ENCODE results near the gene TMEM42. TPM values are rescaled to one million over a fixed set of nuclear protein-coding genes. Genes with fewer than 3 reads are reported as not detected.
"Not testable (repeated sequence)": the region's sequence is repeated elsewhere in the genome, so short reads cannot be mapped to it uniquely, and the experiment has no call there.

The TMEM42 gene
- total RNA-seq, 4 donors from 2014 or later, result 4.3 to 9.2 (median 7.0) TPM

DNA sequence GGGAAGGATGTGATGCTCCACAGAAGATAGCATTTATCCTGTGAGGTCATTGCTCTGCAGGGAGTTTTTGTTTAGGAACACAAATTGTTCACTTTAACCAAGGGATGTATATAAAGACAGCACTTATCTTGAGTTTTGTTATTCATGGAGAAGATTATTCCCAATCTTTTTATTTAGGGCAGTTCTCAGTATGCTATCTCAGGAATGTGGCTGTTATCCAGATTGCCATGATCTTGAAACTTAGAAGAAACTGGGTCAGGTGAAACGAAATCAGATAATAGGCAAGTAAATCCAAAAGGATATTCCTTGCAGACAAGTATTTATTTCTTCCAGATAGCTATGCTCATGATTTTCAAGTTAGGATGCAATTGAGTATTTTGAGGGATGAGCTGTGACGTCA, 19.3 kb upstream of the TMEM42 start:
- TF ChIP-seq, protein P1, sequence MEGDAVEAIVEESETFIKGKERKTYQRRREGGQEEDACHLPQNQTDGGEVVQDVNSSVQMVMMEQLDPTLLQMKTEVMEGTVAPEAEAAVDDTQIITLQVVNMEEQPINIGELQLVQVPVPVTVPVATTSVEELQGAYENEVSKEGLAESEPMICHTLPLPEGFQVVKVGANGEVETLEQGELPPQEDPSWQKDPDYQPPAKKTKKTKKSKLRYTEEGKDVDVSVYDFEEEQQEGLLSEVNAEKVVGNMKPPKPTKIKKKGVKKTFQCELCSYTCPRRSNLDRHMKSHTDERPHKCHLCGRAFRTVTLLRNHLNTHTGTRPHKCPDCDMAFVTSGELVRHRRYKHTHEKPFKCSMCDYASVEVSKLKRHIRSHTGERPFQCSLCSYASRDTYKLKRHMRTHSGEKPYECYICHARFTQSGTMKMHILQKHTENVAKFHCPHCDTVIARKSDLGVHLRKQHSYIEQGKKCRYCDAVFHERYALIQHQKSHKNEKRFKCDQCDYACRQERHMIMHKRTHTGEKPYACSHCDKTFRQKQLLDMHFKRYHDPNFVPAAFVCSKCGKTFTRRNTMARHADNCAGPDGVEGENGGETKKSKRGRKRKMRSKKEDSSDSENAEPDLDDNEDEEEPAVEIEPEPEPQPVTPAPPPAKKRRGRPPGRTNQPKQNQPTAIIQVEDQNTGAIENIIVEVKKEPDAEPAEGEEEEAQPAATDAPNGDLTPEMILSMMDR (IDR thresholded peaks at IDR 0.05), result no peak
- no peak for TF ChIP-seq POLR2A (IDR thresholded peaks at IDR 0.05)
- WGBS, 2 donors, result 84 to 88% methylated on average over 2 of the region's 2 CpGs
- intact Hi-C loops (cut with DNase I), result no loop called here
- Histone ChIP-seq H3K36me3 (peaks cover 0 to 15% (median 0%) of the 10 kb centered on the region in 3 donors), H3K9me3 (no peaks in the 10 kb centered on the region), H3K4me3 (no peak overlapping the region), H3K27ac (no peak overlapping the region), H3K27me3 (no peaks in the 10 kb centered on the region), H3K4me1 (peaks cover 0 to 26% (median 8%) of the 10 kb centered on the region in 3 donors)
- DNase-seq, result no peak

DNA sequence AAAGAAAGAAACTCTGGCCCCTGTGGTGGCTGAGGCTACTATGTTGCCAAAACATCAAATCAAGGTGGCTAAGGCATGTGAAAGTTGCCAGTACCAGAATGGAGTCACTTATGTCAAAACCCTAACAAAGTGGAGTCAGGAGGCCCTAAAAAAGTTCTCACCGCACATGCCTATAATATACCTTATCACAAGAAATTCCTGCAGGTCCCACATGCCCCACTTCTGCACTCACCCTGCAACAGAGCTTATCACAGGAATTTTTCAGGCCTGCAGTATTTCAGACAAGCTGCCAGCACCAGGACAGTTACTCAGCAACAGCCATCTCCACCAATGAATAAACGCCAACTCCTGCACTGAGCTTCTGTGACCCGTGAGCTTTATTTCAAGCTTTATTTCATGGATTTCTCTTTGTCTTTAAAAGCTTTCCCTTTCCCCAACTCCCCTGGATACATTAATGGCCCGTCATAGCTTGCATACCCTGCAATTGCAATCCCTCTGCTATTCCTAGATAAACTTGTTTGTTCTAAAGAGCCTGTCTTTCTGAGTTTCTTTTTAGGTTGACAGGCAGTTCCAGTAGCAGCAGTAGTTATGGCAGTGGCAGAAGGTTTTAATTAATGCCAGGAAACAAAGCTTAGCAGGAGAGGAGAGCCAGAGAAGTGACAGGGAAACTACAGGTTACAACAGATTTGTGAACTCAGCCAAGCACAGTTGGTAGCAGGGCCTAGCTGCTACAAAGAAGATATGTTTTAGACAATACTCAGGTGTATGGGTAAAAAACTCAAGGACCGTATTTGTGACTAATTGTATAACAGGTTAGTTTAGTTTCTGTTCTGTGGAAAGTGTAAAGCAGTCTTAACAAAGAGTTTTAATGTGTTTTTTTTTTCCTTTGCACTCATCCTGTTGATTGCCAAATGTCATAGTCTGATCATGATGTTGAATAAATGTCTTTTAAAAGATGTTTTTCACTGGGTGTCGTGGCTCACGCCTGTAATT, 15.9 kb upstream of the TMEM42 start:
- Histone ChIP-seq H3K27me3 (no peaks in the 10 kb centered on the region), H3K36me3 (peaks cover 0 to 4% (median 0%) of the 10 kb centered on the region in 3 donors), H3K9me3 (no peaks in the 10 kb centered on the region), H3K27ac (peak overlapping the region; percentile 34 to 78 (median 72)), H3K4me1 (peaks cover 0 to 26% (median 8%) of the 10 kb centered on the region in 3 donors), H3K4me3 (no peak overlapping the region)
- intact Hi-C loops (cut with DNase I), result no loop called here
- TF ChIP-seq, protein P1 (IDR thresholded peaks at IDR 0.05), result no peak
- TF ChIP-seq POLR2A (IDR thresholded peaks at IDR 0.05), result no peak
- DNase-seq, result no peak
- WGBS, 2 donors, result 40 to 54% methylated on average over 7 of the region's 7 CpGs

DNA sequence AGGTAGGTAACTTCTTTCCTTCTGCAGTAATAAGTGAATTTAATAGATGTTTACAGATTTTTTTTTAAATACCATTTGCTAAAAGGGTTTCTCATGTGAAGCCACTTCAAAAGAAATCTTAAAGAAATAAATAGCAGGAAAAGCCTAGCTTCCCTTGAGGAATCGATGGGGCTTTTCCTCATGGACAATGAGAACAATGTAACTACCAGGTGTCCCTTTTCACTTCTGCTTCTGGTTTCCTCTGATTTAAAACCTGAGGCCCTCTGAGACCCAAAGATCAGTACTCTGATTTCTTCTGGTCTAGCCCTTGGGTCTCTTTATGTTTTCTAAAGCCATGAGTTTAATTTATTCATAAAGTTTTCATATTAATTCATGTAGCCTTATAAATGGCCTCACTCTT, 13.1 kb upstream of the TMEM42 start:
- TF ChIP-seq, protein P1 (IDR thresholded peaks at IDR 0.05), result no peak
- no peak for TF ChIP-seq POLR2A (IDR thresholded peaks at IDR 0.05)
- 70 to 91% methylated on average over 1 of the region's 1 CpG for WGBS, 2 donors
- Histone ChIP-seq H3K27ac (no peak overlapping the region), H3K4me1 (peaks cover 0 to 26% (median 8%) of the 10 kb centered on the region in 3 donors), H3K36me3 (no peaks in the 10 kb centered on the region), H3K4me3 (no peak overlapping the region), H3K9me3 (no peaks in the 10 kb centered on the region), H3K27me3 (no peaks in the 10 kb centered on the region)
- DNase-seq, result no peak
- intact Hi-C loops (cut with DNase I), result no loop called here

DNA sequence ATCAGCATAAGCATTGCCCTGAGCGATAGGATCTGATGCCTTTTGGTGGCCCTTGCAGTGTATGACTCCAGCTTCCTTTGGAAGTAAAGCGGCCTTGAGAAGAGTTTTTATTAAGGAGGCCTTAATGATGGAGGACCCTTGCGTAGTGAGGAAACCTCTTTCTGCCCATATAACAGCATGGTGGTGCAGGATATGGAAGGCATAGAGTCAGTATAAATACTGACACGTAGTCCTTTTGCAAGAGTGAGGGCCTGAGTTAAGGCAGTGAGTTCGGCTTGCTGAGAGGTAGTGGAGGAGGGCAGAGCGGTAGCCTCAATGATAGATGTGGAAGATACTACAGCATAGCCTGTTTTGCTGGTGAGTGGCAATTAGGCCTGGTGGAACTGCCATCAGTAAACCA, 5.0 kb upstream of the TMEM42 start:
- H3K4me3 ChIP-seq; H3K27ac ChIP-seq; H3K27me3 ChIP-seq; DNase-seq; H3K4me1 ChIP-seq; H3K36me3 ChIP-seq; intact Hi-C loops (cut with DNase I): not testable (repeated sequence)
- peaks cover 0 to 13% (median 8%) of the 10 kb centered on the region in 3 donors for H3K9me3 ChIP-seq
- WGBS, 2 donors, result 97 to 98% methylated on average over 6 of the region's 6 CpGs

DNA sequence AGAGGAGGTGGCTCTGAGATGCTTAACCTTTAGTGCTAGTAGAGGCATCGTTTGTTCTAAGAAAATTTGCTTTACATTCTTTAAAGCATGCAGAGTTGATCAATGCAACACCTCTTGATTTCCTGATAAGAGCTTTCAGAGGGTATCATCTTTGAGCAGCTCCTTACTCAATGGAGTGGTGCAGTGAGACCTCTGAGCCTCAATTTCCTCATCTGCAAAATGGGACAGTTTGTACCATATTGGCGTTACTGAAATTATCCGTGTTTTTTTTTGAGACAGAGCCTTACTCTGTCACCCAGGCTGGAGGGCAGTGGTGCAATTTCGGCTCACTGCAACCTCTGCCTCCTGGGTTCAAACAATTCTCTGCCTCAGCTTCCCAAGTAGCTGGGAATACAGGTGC, 1.6 kb upstream of the TMEM42 start:
- no peak overlapping the region for H3K27ac ChIP-seq
- intact Hi-C loops (cut with DNase I), result loop anchor here (10.0 kb wide), 1 partner anchor 515 kb away; no protein-coding TSS in a partner anchor
- no peak for DNase-seq
- no peaks in the 10 kb centered on the region for H3K27me3 ChIP-seq
- H3K4me3 ChIP-seq, result no peak overlapping the region
- H3K4me1 ChIP-seq, result peaks cover 6 to 21% (median 7%) of the 10 kb centered on the region in 3 donors
- H3K36me3 ChIP-seq, result peaks cover 0 to 9% (median 0%) of the 10 kb centered on the region in 3 donors
- peaks cover 0 to 13% (median 8%) of the 10 kb centered on the region in 3 donors for H3K9me3 ChIP-seq
- WGBS, 2 donors, result 87 to 89% methylated on average over 4 of the region's 4 CpGs
- TF ChIP-seq, protein P1 (IDR thresholded peaks at IDR 0.05), result no peak
- no peak for TF ChIP-seq POLR2A (IDR thresholded peaks at IDR 0.05)

Measured in esophagus squamous epithelium (tissue), 5 donors.